ENCODE measurements around the gene IGLON5. TPM values are rescaled to one million over a fixed set of nuclear protein-coding genes. Genes with fewer than 3 reads are reported as not detected.

Gene IGLON5
- total RNA-seq, 1 experiment from 2014 or later, result not detected

DNA sequence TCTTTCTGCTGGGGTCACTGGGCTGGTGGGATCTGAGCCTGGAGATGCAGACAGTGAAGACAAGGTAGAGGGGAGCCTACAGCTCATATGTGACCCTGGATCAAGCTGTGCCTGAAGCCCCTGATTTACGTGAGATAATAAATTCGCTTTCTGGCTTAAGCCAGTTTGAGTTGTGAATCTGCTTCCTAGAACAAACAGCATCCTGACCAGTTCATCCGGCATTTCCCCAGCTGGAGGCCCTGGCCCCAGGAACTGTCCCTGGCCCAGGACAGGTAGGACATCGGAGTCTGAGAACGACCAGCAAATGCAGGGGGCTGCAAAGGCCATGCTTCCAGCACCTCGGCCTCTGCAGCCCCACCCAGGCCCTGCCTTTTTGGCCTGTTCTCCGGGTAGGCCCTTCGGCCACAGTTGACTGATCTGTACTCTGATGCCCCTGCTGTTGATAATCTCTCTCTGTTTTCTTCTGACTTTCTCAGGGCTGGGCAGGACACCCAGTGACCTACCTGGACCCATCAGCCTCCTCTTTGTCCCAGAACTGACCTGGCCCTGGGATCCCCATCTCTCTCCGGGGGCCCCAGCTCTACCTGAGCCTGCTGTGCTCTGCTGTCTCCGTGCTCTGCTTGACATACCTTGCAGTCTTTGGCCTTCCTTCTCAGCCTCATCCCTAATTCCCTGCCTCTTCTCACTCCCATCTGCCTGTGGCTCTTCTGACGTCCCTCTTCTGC, 40.0 kb downstream of the IGLON5 start:
- H3K9ac ChIP-seq (ENCODE audit: low read length), result no peak overlapping the region
- no TSS peak for BruUV-seq (replicated peaks)
- no peaks in the 10 kb centered on the region for H4K20me1 ChIP-seq (ENCODE audit: insufficient read depth)
- ChIA-PET RAD21 (ENCODE audit: low non-redundant PET in 1 of 2, low total read pairs in 2 of 2, uncharacterized antibody in 2 of 2, unreplicated experiment in 2 of 2) (no interaction called here), CTCF (no interaction called here), POLR2A (no interaction called here)
- H3K27ac ChIP-seq (ENCODE audit: low read depth, low read length), result 0 out of 2 replicates have a peak overlapping the region, but pooled peaks have one; percentile 12
- H3K79me2 ChIP-seq (ENCODE audit: insufficient read depth, low read length), result peaks cover 12% of the 10 kb centered on the region; the same call in 1 of the 2 replicates
- H3K36me3 ChIP-seq (ENCODE audit: control insufficient read depth in 1 of 2, insufficient read depth in 2 of 2, low read length in 2 of 2), result peaks cover 3 to 14% of the 10 kb centered on the region in 2 experiments; a peak in 1 of 4 replicates
- no peak for TF ChIP-seq EGR1 (IDR thresholded peaks at IDR 0.05; ENCODE audit: low read depth)
- no peak for TF ChIP-seq ZNF274 (IDR thresholded peaks at IDR 0.05; ENCODE audit: low read depth, low read length)
- no peak for TF ChIP-seq POLR2A (IDR thresholded peaks at IDR 0.05; ENCODE audit: borderline replicate concordance, extremely low read depth, insufficient read depth, insufficient read length)
- no peaks in the 10 kb centered on the region for H3K27me3 ChIP-seq (ENCODE audit: insufficient read depth, low read length)
- H3K4me3 ChIP-seq (replicated peaks in 1 of 2; ENCODE audit: low read depth in 1 of 2, low read length in 2 of 2), result no peak overlapping the region
- H3K9me2 ChIP-seq (ENCODE audit: insufficient read depth), result no peaks in the 10 kb centered on the region
- no peak overlapping the region for H2AFZ ChIP-seq (ENCODE audit: low read depth, low read length, poor library complexity, severe bottlenecking)
- intact Hi-C loops (cut with micrococcal nuclease), result no loop called here
- H3K9me3 ChIP-seq (ENCODE audit: control insufficient read depth in 1 of 2, insufficient read depth in 1 of 2, low read depth in 1 of 2, low read length in 2 of 2), result no peaks in the 10 kb centered on the region
- H3K4me1 ChIP-seq (ENCODE audit: control insufficient read depth in 1 of 2, insufficient read depth in 2 of 2, low read length in 2 of 2), result peaks cover 0 to 22% of the 10 kb centered on the region in 2 experiments; a peak in 3 of 4 replicates
- ATAC-seq (no peak), DNase-seq (ENCODE audit: low read depth, low spot score) (no peak)
- peak overlapping the region; percentile 54 for H3K4me2 ChIP-seq (ENCODE audit: low read length)

DNA sequence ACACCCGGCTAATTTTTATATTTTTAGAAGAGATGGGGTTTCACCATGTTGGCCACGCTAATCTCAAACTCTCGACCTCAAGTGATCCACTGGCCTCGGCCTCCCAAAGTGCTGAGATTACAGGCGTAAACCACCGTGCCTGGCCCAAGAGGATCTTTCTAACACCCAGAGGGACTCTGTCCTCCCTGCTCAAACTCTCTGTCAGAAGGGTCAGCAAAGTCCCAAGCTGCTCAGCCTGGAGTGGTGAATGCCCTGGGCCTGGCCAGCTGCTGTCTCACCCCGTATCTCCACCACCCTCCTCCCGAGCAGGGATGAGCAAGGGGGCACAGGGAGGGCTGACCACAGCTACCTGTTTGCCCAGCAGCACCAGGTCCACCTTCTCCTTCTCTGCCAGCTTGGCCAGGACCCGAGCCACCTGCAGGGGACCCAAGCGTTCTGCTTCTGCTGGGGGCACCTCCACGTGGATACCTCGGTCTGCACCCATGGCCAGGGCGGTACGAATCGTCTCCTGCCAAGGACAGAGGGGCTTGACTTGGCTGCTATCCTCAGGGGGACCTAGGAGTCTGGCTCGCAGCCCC, 41.4 kb downstream of the IGLON5 start:
- Histone ChIP-seq H3K9ac (ENCODE audit: low read length) (no peak overlapping the region), H4K20me1 (ENCODE audit: insufficient read depth) (no peaks in the 10 kb centered on the region), H3K36me3 (ENCODE audit: control insufficient read depth in 1 of 2, insufficient read depth in 2 of 2, low read length in 2 of 2) (peaks cover 3 to 14% of the 10 kb centered on the region in 2 experiments; a peak in 1 of 4 replicates), H3K4me3 (replicated peaks in 1 of 2; ENCODE audit: low read depth in 1 of 2, low read length in 2 of 2) (no peak overlapping the region), H3K79me2 (ENCODE audit: insufficient read depth, low read length) (peaks cover 13% of the 10 kb centered on the region; the same call in 1 of the 2 replicates), H3K27ac (ENCODE audit: low read depth, low read length) (no peak overlapping the region), H3K4me1 (ENCODE audit: control insufficient read depth in 1 of 2, insufficient read depth in 2 of 2, low read length in 2 of 2) (peaks cover 0 to 22% of the 10 kb centered on the region in 2 experiments; a peak in 3 of 4 replicates), H2AFZ (ENCODE audit: low read depth, low read length, poor library complexity, severe bottlenecking) (no peak overlapping the region), H3K9me2 (ENCODE audit: insufficient read depth) (no peaks in the 10 kb centered on the region), H3K27me3 (ENCODE audit: insufficient read depth, low read length) (no peaks in the 10 kb centered on the region), H3K9me3 (ENCODE audit: control insufficient read depth in 1 of 2, insufficient read depth in 1 of 2, low read depth in 1 of 2, low read length in 2 of 2) (no peaks in the 10 kb centered on the region), H3K4me2 (ENCODE audit: low read length) (no peak overlapping the region)
- ChIA-PET CTCF (no interaction called here), POLR2A (no interaction called here), RAD21 (ENCODE audit: low non-redundant PET in 1 of 2, low total read pairs in 2 of 2, uncharacterized antibody in 2 of 2, unreplicated experiment in 2 of 2) (no interaction called here)
- intact Hi-C loops (cut with micrococcal nuclease), result no loop called here
- DNase-seq (ENCODE audit: low read depth, low spot score), result no peak
- no peak for ATAC-seq
- no TSS peak for BruUV-seq (replicated peaks)
- TF ChIP-seq SIN3A (IDR thresholded peaks at IDR 0.05; ENCODE audit: low read depth) (no peak), TCF7L2 (IDR thresholded peaks at IDR 0.05; ENCODE audit: borderline replicate concordance, extremely low read depth, insufficient read depth, insufficient read length) (no peak), POLR2A (IDR thresholded peaks at IDR 0.05; ENCODE audit: borderline replicate concordance, extremely low read depth, insufficient read depth, insufficient read length) (no peak), JUND (IDR thresholded peaks at IDR 0.05) (no peak), RAD21 (IDR thresholded peaks at IDR 0.05; ENCODE audit: low read depth) (no peak), SRF (IDR thresholded peaks at IDR 0.05; ENCODE audit: low read depth) (no peak), ELF1 (IDR thresholded peaks at IDR 0.05; ENCODE audit: borderline replicate concordance, low read depth) (no peak)
- TF ChIP-seq, protein P1, sequence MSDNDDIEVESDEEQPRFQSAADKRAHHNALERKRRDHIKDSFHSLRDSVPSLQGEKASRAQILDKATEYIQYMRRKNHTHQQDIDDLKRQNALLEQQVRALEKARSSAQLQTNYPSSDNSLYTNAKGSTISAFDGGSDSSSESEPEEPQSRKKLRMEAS (IDR thresholded peaks at IDR 0.05), result no peak
- TF ChIP-seq, protein P2, sequence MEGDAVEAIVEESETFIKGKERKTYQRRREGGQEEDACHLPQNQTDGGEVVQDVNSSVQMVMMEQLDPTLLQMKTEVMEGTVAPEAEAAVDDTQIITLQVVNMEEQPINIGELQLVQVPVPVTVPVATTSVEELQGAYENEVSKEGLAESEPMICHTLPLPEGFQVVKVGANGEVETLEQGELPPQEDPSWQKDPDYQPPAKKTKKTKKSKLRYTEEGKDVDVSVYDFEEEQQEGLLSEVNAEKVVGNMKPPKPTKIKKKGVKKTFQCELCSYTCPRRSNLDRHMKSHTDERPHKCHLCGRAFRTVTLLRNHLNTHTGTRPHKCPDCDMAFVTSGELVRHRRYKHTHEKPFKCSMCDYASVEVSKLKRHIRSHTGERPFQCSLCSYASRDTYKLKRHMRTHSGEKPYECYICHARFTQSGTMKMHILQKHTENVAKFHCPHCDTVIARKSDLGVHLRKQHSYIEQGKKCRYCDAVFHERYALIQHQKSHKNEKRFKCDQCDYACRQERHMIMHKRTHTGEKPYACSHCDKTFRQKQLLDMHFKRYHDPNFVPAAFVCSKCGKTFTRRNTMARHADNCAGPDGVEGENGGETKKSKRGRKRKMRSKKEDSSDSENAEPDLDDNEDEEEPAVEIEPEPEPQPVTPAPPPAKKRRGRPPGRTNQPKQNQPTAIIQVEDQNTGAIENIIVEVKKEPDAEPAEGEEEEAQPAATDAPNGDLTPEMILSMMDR (IDR thresholded peaks at IDR 0.05 in 2 of 3, conservative IDR thresholded peaks at IDR 0.05 in 1 of 3; ENCODE audit: borderline replicate concordance in 1 of 3, insufficient read depth in 1 of 3, low read depth in 2 of 3, low read length in 2 of 3), result no peak
- TF ChIP-seq, protein P3, sequence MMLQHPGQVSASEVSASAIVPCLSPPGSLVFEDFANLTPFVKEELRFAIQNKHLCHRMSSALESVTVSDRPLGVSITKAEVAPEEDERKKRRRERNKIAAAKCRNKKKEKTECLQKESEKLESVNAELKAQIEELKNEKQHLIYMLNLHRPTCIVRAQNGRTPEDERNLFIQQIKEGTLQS (IDR thresholded peaks at IDR 0.05), result no peak
- TF ChIP-seq, protein P4, sequence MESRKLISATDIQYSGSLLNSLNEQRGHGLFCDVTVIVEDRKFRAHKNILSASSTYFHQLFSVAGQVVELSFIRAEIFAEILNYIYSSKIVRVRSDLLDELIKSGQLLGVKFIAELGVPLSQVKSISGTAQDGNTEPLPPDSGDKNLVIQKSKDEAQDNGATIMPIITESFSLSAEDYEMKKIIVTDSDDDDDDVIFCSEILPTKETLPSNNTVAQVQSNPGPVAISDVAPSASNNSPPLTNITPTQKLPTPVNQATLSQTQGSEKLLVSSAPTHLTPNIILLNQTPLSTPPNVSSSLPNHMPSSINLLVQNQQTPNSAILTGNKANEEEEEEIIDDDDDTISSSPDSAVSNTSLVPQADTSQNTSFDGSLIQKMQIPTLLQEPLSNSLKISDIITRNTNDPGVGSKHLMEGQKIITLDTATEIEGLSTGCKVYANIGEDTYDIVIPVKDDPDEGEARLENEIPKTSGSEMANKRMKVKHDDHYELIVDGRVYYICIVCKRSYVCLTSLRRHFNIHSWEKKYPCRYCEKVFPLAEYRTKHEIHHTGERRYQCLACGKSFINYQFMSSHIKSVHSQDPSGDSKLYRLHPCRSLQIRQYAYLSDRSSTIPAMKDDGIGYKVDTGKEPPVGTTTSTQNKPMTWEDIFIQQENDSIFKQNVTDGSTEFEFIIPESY (IDR thresholded peaks at IDR 0.05; ENCODE audit: extremely low read depth, insufficient replicate concordance, low read length), result no peak
